ENCODE measurements around the gene GPR15. TPM values are rescaled to one million over a fixed set of nuclear protein-coding genes. Genes with fewer than 3 reads are reported as not detected.

Gene GPR15
- total RNA-seq (not detected), polyA plus RNA-seq (ENCODE audit: insufficient read depth in 1 of 8, insufficient read length in 8 of 8, low replicate concordance in 1 of 8) (under 1 TPM in 1 of 8 donors, not detected in 7; 0.19 TPM)
- long read RNA-seq, donor 1 = 0 reads
- long read RNA-seq, donor 2 = 0 reads
- long read RNA-seq, donor 3 = 0 reads
- long read RNA-seq, donor 4 = 0 reads
- long read RNA-seq, donor 5 = 0 reads
- long read RNA-seq, donor 6 = 0 reads
- long read RNA-seq, donor 7 = 0 reads
- long read RNA-seq, donor 8 = 0 reads
- long read RNA-seq, donor 9 = 0 reads
- long read RNA-seq, donor 10 = 0 reads
- long read RNA-seq, donor 11 = 0 reads

- H3K4me3 ChIP-seq (ENCODE audit: low read length) = no peak within 1 kb of the TSS
- DNase-seq = no peak
- peaks cover 4% of the 10 kb centered on the region for H3K27me3 ChIP-seq (ENCODE audit: control insufficient read depth, insufficient read depth, low read length)
- WGBS (ENCODE audit: insufficient coverage) = 85% methylated on average over 5 of the region's 7 CpGs
- H3K27ac ChIP-seq (ENCODE audit: low read length) = no peak within 1 kb of the TSS
- no peaks in the 10 kb centered on the region for H3K36me3 ChIP-seq (ENCODE audit: control insufficient read depth, insufficient read depth, low read length)
- H3K9me3 ChIP-seq (replicated peaks; ENCODE audit: control insufficient read depth, low read depth, low read length) = no peaks in the 10 kb centered on the region
- no peaks in the 10 kb centered on the region for H3K4me1 ChIP-seq (ENCODE audit: control insufficient read depth, insufficient read depth, low read length)
These were observed at the start of gene GPR15 for GRCh38 chr3:98531622-98532274. TSS of gene GPR15 (plus strand) at chr3:98531978. CDS start at chr3:98532034, 56 bp downstream.

- Histone ChIP-seq H3K4me1 (ENCODE audit: control insufficient read depth, insufficient read depth, low read length) (no peaks in the 10 kb centered on the region), H3K9me3 (replicated peaks; ENCODE audit: control insufficient read depth, low read depth, low read length) (peaks cover 7% of the 10 kb centered on the region), H3K36me3 (ENCODE audit: control insufficient read depth, insufficient read depth, low read length) (no peaks in the 10 kb centered on the region), H3K27ac (ENCODE audit: low read length) (no peak overlapping the region), H3K27me3 (ENCODE audit: control insufficient read depth, insufficient read depth, low read length) (no peaks in the 10 kb centered on the region), H3K4me3 (ENCODE audit: low read length) (no peak overlapping the region)
- no peak for DNase-seq
- WGBS (ENCODE audit: insufficient coverage) = 59% methylated on average over 3 of the region's 3 CpGs
These were observed 48.9 kb upstream of the GPR15 start for GRCh38 chr3:98482717-98483482.

- peaks cover 7% of the 10 kb centered on the region for H3K9me3 ChIP-seq (replicated peaks; ENCODE audit: control insufficient read depth, low read depth, low read length)
- 40% methylated on average over 1 of the region's 3 CpGs for WGBS (ENCODE audit: insufficient coverage)
- no peak overlapping the region for H3K4me3 ChIP-seq (ENCODE audit: low read length)
These were observed 48.2 kb upstream of the GPR15 start for GRCh38 chr3:98483626-98484025.

GRCh38 chr3:98497381-98497780, 34.4 kb upstream of the GPR15 start, which contains the start of gene OR5K2:
TSS of gene OR5K2 (plus strand) at chr3:98497681. CDS start at chr3:98497681, 0 bp downstream.
- H3K27ac ChIP-seq (ENCODE audit: low read length) = no peak within 1 kb of the TSS
- H3K4me1 ChIP-seq (ENCODE audit: control insufficient read depth, insufficient read depth, low read length) = no peaks in the 10 kb centered on the region
- H3K4me3 ChIP-seq (ENCODE audit: low read length) = no peak within 1 kb of the TSS
- H3K36me3 ChIP-seq (ENCODE audit: control insufficient read depth, insufficient read depth, low read length) = no peaks in the 10 kb centered on the region
- no peaks in the 10 kb centered on the region for H3K27me3 ChIP-seq (ENCODE audit: control insufficient read depth, insufficient read depth, low read length)
- WGBS (ENCODE audit: insufficient coverage) = no CpG with 5 or more reads among the region's 2 CpGs
- H3K9me3 ChIP-seq (replicated peaks; ENCODE audit: control insufficient read depth, low read depth, low read length) = no peaks in the 10 kb centered on the region
- no peak for DNase-seq

More at GRCh38 chr3:98483626-98484025, 48.2 kb upstream of the GPR15 start:
- no peaks in the 10 kb centered on the region for H3K27me3 ChIP-seq (ENCODE audit: control insufficient read depth, insufficient read depth, low read length)
- H3K4me1 ChIP-seq (ENCODE audit: control insufficient read depth, insufficient read depth, low read length) = no peaks in the 10 kb centered on the region
- no peak overlapping the region for H3K27ac ChIP-seq (ENCODE audit: low read length)
- no peaks in the 10 kb centered on the region for H3K36me3 ChIP-seq (ENCODE audit: control insufficient read depth, insufficient read depth, low read length)
- DNase-seq = no peak

GRCh38 chr3:98500019-98500418, 31.8 kb upstream of the GPR15 start:
- DNase-seq = no peak
- no peaks in the 10 kb centered on the region for H3K9me3 ChIP-seq (replicated peaks; ENCODE audit: control insufficient read depth, low read depth, low read length)
- no peaks in the 10 kb centered on the region for H3K36me3 ChIP-seq (ENCODE audit: control insufficient read depth, insufficient read depth, low read length)
- no peak overlapping the region for H3K27ac ChIP-seq (ENCODE audit: low read length)
- WGBS (ENCODE audit: insufficient coverage) = 57% methylated on average over 2 of the region's 4 CpGs
- no peaks in the 10 kb centered on the region for H3K4me1 ChIP-seq (ENCODE audit: control insufficient read depth, insufficient read depth, low read length)
- H3K4me3 ChIP-seq (ENCODE audit: low read length) = no peak overlapping the region
- H3K27me3 ChIP-seq (ENCODE audit: control insufficient read depth, insufficient read depth, low read length) = no peaks in the 10 kb centered on the region

- H3K4me3 ChIP-seq (ENCODE audit: low read length) = no peak overlapping the region
- no peak overlapping the region for H3K27ac ChIP-seq (ENCODE audit: low read length)
- no peaks in the 10 kb centered on the region for H3K4me1 ChIP-seq (ENCODE audit: control insufficient read depth, insufficient read depth, low read length)
- no peak for DNase-seq
- no peaks in the 10 kb centered on the region for H3K36me3 ChIP-seq (ENCODE audit: control insufficient read depth, insufficient read depth, low read length)
- H3K9me3 ChIP-seq (replicated peaks; ENCODE audit: control insufficient read depth, low read depth, low read length) = no peaks in the 10 kb centered on the region
- WGBS (ENCODE audit: insufficient coverage) = no CpG with 5 or more reads among the region's 4 CpGs
- no peaks in the 10 kb centered on the region for H3K27me3 ChIP-seq (ENCODE audit: control insufficient read depth, insufficient read depth, low read length)
These were observed 30.5 kb upstream of the GPR15 start for GRCh38 chr3:98501270-98501669.

GRCh38 chr3:98501863-98502576, 29.8 kb upstream of the GPR15 start:
- no peak overlapping the region for H3K27ac ChIP-seq (ENCODE audit: low read length)
- no peak overlapping the region for H3K4me3 ChIP-seq (ENCODE audit: low read length)
- WGBS (ENCODE audit: insufficient coverage) = 100% methylated on average over 2 of the region's 5 CpGs
- H3K27me3 ChIP-seq (ENCODE audit: control insufficient read depth, insufficient read depth, low read length) = no peaks in the 10 kb centered on the region
- H3K4me1 ChIP-seq (ENCODE audit: control insufficient read depth, insufficient read depth, low read length) = no peaks in the 10 kb centered on the region
- H3K9me3 ChIP-seq (replicated peaks; ENCODE audit: control insufficient read depth, low read depth, low read length) = no peaks in the 10 kb centered on the region
- no peaks in the 10 kb centered on the region for H3K36me3 ChIP-seq (ENCODE audit: control insufficient read depth, insufficient read depth, low read length)
- no peak for DNase-seq

- WGBS (ENCODE audit: insufficient coverage) = no CpG with 5 or more reads among the region's 4 CpGs
- Histone ChIP-seq H3K9me3 (replicated peaks; ENCODE audit: control insufficient read depth, low read depth, low read length) (no peaks in the 10 kb centered on the region), H3K27ac (ENCODE audit: low read length) (no peak overlapping the region)
These were observed 27.2 kb upstream of the GPR15 start for GRCh38 chr3:98504539-98504938.

GRCh38 chr3:98508582-98508981, 23.2 kb upstream of the GPR15 start:
- no peaks in the 10 kb centered on the region for H3K9me3 ChIP-seq (replicated peaks; ENCODE audit: control insufficient read depth, low read depth, low read length)
- no peak for DNase-seq
- 90% methylated on average over 2 of the region's 2 CpGs for WGBS (ENCODE audit: insufficient coverage)
- H3K4me3 ChIP-seq (ENCODE audit: low read length) = no peak overlapping the region
- H3K27ac ChIP-seq (ENCODE audit: low read length) = no peak overlapping the region
- H3K36me3 ChIP-seq (ENCODE audit: control insufficient read depth, insufficient read depth, low read length) = no peaks in the 10 kb centered on the region
- H3K27me3 ChIP-seq (ENCODE audit: control insufficient read depth, insufficient read depth, low read length) = no peaks in the 10 kb centered on the region
- H3K4me1 ChIP-seq (ENCODE audit: control insufficient read depth, insufficient read depth, low read length) = no peaks in the 10 kb centered on the region

More at GRCh38 chr3:98504539-98504938, 27.2 kb upstream of the GPR15 start:
- Histone ChIP-seq H3K4me3 (ENCODE audit: low read length) (no peak overlapping the region), H3K27me3 (ENCODE audit: control insufficient read depth, insufficient read depth, low read length) (no peaks in the 10 kb centered on the region), H3K4me1 (ENCODE audit: control insufficient read depth, insufficient read depth, low read length) (no peaks in the 10 kb centered on the region), H3K36me3 (ENCODE audit: control insufficient read depth, insufficient read depth, low read length) (no peaks in the 10 kb centered on the region)
- no peak for DNase-seq

Data from muscle of leg (tissue), 16 donors.